Heart right ventricle (tissue), 16 donors: ENCODE measurements around the gene COLGALT1. TPM values are rescaled to one million over a fixed set of nuclear protein-coding genes. Genes with fewer than 3 reads are reported as not detected.

Experiments used
- ATAC-seq, 8 donors: fragments of 200-7000 bp; cut with Tn5 transposase; one replicate each; pipeline ENCODE4 v1.9.1; 2020; ENCODE audit warnings: mild to moderate bottlenecking in 8 of 8, moderate library complexity in 8 of 8, moderate number of reproducible peaks in 1 of 8
- DNase-seq, 2 donors: peaks; one replicate each; pipeline ENCODE4 v3.0.0-alpha.2; 2020
- H3K27ac ChIP-seq, 10 donors: fragments of 200-600 bp; sonication (generic) in 2 of 10; one replicate each; pipeline versions ENCODE4 v1.5.0 to v1.8.0; 2020 to 2022; ENCODE audit warnings: mild to moderate bottlenecking in 3 of 10
- H3K27me3 ChIP-seq, 7 donors: fragments of 200-600 bp; one replicate each; pipeline ENCODE4 v1.8.0; 2021 to 2022; ENCODE audit warnings: mild to moderate bottlenecking in 2 of 7
- H3K36me3 ChIP-seq, 9 donors: fragments of 200-600 bp; sonication (generic) in 1 of 9; one replicate each; pipeline versions ENCODE4 v1.5.0 to v1.8.0; 2020 to 2022; ENCODE audit warnings: mild to moderate bottlenecking in 2 of 9
- H3K4me1 ChIP-seq, 9 donors: fragments of 200-600 bp; sonication (generic) in 1 of 9; one replicate each; pipeline versions ENCODE4 v1.5.0 to v1.8.0; 2020 to 2022; ENCODE audit warnings: mild to moderate bottlenecking in 4 of 9
- H3K4me3 ChIP-seq, 10 donors: fragments of 200-600 bp; sonication (generic) in 2 of 10; one replicate each; pipeline versions ENCODE4 v1.5.0 to v1.8.0; 2020 to 2022; ENCODE audit warnings: mild to moderate bottlenecking in 7 of 10, moderate library complexity in 2 of 10
- H3K9me3 ChIP-seq, 11 donors: fragments of 200-600 bp in 10 of 11; sonication (generic) in 2 of 11; one replicate each; pipeline versions ENCODE4 v1.5.0 to v1.8.0; 2013 to 2022; ENCODE audit warnings: mild to moderate bottlenecking in 2 of 11, control low read depth in 1 of 11, moderate library complexity in 1 of 11
- WGBS, 2 donors: extraction: QIAGEN DNeasy Blood & Tissue Kit; methylation state at CpG; one replicate each; pipeline ENCODE4 v1.1.7; 2013; ENCODE audit warnings: inconsistent platforms in 1 of 2; 5-methylcytosine and 5-hydroxymethylcytosine counted together
- intact Hi-C, 10 donors: fragments of 100-400 bp; cut with DNase I; formaldehyde crosslinking; loops; one replicate each; pipeline versions ENCODE4 v1.11.1 to v1.14.2; 2022
- polyA plus RNA-seq, 2 donors: library from polyadenylated mRNA; stranded (reverse); fragments of 200-250 nt; gene quantifications; one replicate each; pipeline ENCODE4 v1.2.3, GENCODE V29; 2013
- total RNA-seq, 10 donors: library from RNA; stranded (reverse); fragmentation: NEBNext Ultra II Directional in 3 of 10; extraction: Animal tissue kit (Norgen Biotek cat#: 25700) in 3 of 10; gene quantifications; one replicate each; pipeline versions ENCODE4 v1.2.1 to v1.2.4, GENCODE V29; 2021 to 2023
- TF ChIP-seq, protein P1 (sequence below), 9 donors: fragments of 200-600 bp; sonication (generic) in 2 of 9; IDR thresholded peaks; one replicate each; pipeline versions ENCODE4 v1.5.0 to v1.8.0; 2021 to 2022; ENCODE audit warnings: antibody characterized with exemption in 9 of 9, mild to moderate bottlenecking in 5 of 9, moderate library complexity in 1 of 9
- donor health status: Arrhythmogenic right ventricular cardiomyopathy.
- donor health status: ischemic (EF 13 %, LVEDD 7.1; RV severe dilation, severe dysfunction).
- donor health status: healthy with polysubstance abuse.
- donor health status: DM: no; HTN: yes; CAD: no.
- donor health status: DM: no; HTN: no; CAD: no.
- donor health status: ischemic (EF 25% LVEDD 6.9; RV normal size, moderate dysfunction).
- donor health status: ischemic (EF 25% LVEDD 5.7; RV mildly dilated, moderate dysfunction).
- donor health status: healthy.
- donor health status: DM: yes; HTN: yes; CAD: no.
- donor health status: Ischemic cardiomyopathy.
- donor health status: ischemic (EF 35%, LVEDD 5.7; RV mildly dilated, moderate dysfunction).
- donor health status: nonischemic (EF 11% LVEDD 7.7; RV severe dilation, severe dysfunction).
- donor health status: DM: yes; HTN: yes; CAD: no.
- donor health status: PGD.
- donor health status: ischemic (EF 29% LVEDD 5.4; RV normal size, mild dysfunction).
- donor health status: nonischemic (EF 23%, LVEDD 6.1; RV moderate dilation, normal function).

COLGALT1 gene
- total and polyA plus RNA-seq, 12 donors, result 19.7 to 73.8 (median 29.3) TPM

DNA sequence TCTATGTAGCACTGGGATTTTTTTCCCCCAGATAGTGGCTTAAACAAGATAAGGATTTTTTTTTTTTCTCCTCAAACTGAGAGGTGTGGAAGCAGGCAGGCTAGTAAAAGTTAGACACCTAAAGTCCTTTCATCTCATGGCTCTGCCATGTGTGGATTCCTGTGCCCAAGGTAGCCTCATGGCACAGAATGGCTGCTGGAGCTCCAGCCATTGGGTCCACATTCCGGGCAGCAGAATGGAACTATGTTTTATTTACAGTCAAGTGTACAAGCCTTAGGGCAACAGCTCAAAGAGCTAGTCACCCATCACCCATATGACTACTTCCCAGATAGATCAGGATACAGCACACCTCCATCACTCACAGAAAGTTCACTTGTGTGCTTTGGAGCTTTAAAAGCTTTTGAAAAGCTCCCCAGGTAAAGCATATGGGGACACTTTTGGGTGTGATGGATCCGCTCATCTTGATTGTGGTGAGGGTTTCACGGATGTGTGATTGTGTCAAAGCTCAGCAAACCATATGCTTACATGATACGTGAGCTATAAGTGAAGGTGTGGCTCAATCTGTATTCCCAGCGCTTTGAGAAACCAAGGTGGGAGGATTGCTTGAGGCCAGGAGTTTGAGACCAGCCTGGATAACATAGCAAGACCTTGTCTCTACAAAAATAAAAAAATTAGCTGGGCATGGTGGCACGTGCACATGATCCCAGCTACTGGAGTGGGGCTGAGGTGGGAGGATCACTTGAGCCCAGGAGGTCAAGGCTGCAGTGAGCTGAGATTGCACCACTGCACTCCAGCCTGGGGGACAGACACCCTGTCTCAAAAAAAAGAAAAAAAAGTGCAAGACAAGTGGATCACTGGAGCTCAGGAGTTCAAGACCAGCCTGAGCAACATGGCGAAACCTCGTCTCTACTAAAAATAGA is 25.9 kb upstream of the COLGALT1 start:
- H3K27me3 ChIP-seq, result peaks cover 0 to 43% (median 7%) of the 10 kb centered on the region in 7 donors
- intact Hi-C loops, result loop anchor here in 2 of 10 donors (10.0 kb wide), 2 partner anchors 55 to 245 kb away; no protein-coding TSS in a partner anchor
- WGBS, 2 donors, result 76 to 77% methylated on average over 8 of the region's 8 CpGs

DNA sequence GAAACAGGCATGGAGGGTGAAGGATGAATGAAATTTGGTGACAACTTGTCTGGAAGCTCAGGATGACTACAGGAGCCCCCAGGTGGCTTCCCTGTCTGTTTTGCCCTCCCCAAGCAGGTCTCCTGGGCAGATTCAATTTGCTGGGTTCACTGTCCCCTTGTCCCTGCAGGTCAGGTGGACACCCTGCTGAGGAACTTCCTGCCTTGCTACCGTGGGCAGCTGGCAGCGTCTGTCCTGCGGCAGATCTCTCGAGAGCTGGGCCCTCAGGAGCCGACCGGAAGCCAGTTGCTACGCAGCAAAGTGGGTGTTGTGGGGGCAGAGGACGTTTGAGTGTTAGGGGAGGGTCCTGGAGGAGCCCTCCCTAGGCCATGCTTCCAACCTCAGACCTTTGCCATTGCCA is 24.9 kb upstream of the COLGALT1 start:
- TF ChIP-seq, protein P1, sequence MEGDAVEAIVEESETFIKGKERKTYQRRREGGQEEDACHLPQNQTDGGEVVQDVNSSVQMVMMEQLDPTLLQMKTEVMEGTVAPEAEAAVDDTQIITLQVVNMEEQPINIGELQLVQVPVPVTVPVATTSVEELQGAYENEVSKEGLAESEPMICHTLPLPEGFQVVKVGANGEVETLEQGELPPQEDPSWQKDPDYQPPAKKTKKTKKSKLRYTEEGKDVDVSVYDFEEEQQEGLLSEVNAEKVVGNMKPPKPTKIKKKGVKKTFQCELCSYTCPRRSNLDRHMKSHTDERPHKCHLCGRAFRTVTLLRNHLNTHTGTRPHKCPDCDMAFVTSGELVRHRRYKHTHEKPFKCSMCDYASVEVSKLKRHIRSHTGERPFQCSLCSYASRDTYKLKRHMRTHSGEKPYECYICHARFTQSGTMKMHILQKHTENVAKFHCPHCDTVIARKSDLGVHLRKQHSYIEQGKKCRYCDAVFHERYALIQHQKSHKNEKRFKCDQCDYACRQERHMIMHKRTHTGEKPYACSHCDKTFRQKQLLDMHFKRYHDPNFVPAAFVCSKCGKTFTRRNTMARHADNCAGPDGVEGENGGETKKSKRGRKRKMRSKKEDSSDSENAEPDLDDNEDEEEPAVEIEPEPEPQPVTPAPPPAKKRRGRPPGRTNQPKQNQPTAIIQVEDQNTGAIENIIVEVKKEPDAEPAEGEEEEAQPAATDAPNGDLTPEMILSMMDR (IDR thresholded peaks at IDR 0.05), result no peak
- intact Hi-C loops, result loop anchor here in 2 of 10 donors (10.0 kb wide), 2 partner anchors 54 to 244 kb away; no protein-coding TSS in a partner anchor
- no peak overlapping the region for H3K27ac ChIP-seq
- ATAC-seq, result no peak
- H3K36me3 ChIP-seq, result no peaks in the 10 kb centered on the region
- no peaks in the 10 kb centered on the region for H3K4me1 ChIP-seq
- H3K9me3 ChIP-seq, result peaks cover 0 to 11% (median 0%) of the 10 kb centered on the region in 11 donors
- no peak for DNase-seq
- 13 to 14% methylated on average over 8 of the region's 8 CpGs for WGBS, 2 donors
- H3K27me3 ChIP-seq, result peaks cover 0 to 35% (median 7%) of the 10 kb centered on the region in 7 donors
- H3K4me3 ChIP-seq, result no peak overlapping the region

More for the DNA sequence above, 25.9 kb upstream of the COLGALT1 start:
- H3K27ac ChIP-seq, result no peak overlapping the region
- H3K4me1 ChIP-seq, result no peaks in the 10 kb centered on the region
- H3K9me3 ChIP-seq, result peaks cover 0 to 11% (median 0%) of the 10 kb centered on the region in 11 donors
- H3K36me3 ChIP-seq, result no peaks in the 10 kb centered on the region
- H3K4me3 ChIP-seq, result no peak overlapping the region
- DNase-seq (no peak), ATAC-seq (no peak)
- TF ChIP-seq, protein P1 (IDR thresholded peaks at IDR 0.05), result no peak

DNA sequence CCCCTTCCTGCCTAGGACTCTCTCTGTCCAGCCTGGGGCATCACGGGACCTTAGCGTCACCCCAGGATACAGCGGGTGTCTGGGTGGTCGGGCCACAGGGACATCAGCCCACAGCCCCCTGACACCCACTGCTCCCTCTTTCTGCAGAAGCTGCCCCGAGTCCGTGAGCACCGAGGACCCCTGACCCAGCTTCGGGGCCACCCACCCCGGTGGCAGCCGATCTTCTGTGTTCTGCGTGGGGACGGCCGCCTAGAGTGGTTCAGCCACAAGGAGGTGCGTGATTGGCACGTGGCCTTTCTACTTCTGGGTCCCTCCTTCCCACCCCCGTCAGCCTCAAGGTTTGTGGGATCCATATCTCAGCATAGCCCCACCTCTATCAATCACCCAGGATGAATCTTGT is 23.3 kb upstream of the COLGALT1 start:
- ATAC-seq (no peak), DNase-seq (no peak)
- TF ChIP-seq, protein P1 (IDR thresholded peaks at IDR 0.05), result no peak
- no peak overlapping the region for H3K27ac ChIP-seq
- H3K36me3 ChIP-seq, result no peaks in the 10 kb centered on the region
- no peak overlapping the region for H3K4me3 ChIP-seq
- H3K4me1 ChIP-seq, result no peaks in the 10 kb centered on the region
- 82 to 85% methylated on average over 16 of the region's 16 CpGs for WGBS, 2 donors
- intact Hi-C loops, result loop anchor here in 2 of 10 donors (10.0 kb wide), 2 partner anchors 53 to 243 kb away; no protein-coding TSS in a partner anchor
- H3K9me3 ChIP-seq, result peaks cover 0 to 11% (median 0%) of the 10 kb centered on the region in 11 donors
- peaks cover 0 to 34% (median 6%) of the 10 kb centered on the region in 7 donors for H3K27me3 ChIP-seq

DNA sequence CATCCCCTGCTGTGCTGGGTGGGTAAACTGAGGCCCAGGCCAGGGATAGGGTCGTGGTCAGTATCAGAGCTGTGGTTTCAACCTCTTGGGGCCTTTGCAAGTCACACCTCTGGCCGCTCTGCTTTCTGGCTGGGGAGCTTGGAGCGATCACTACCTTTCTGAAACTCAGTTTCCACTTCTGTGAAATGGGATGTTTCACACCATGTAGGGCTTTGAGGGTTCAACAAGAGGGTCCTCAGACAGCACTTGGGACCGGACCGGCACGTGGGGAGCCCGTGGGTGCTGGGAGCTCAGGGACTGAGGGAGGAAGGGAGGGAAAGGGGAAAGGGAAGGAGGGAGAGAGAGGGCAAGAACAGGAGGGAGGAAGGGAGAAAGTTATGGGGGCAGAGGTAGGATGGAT is 22.9 kb upstream of the COLGALT1 start:
- no peaks in the 10 kb centered on the region for H3K4me1 ChIP-seq
- H3K27ac ChIP-seq, result no peak overlapping the region
- WGBS, 2 donors, result 58% methylated on average over 7 of the region's 7 CpGs
- ATAC-seq, result no peak
- intact Hi-C loops, result loop anchor here in 2 of 10 donors (10.0 kb wide), 2 partner anchors 52 to 242 kb away; no protein-coding TSS in a partner anchor
- no peaks in the 10 kb centered on the region for H3K36me3 ChIP-seq
- TF ChIP-seq, protein P1 (IDR thresholded peaks at IDR 0.05), result no peak
- DNase-seq, result no peak
- peaks cover 0 to 11% (median 0%) of the 10 kb centered on the region in 11 donors for H3K9me3 ChIP-seq
- H3K4me3 ChIP-seq, result no peak overlapping the region
- peaks cover 0 to 39% (median 6%) of the 10 kb centered on the region in 7 donors for H3K27me3 ChIP-seq
